ENCODE measurements around the gene EFNA2.

Gene EFNA2

DNA sequence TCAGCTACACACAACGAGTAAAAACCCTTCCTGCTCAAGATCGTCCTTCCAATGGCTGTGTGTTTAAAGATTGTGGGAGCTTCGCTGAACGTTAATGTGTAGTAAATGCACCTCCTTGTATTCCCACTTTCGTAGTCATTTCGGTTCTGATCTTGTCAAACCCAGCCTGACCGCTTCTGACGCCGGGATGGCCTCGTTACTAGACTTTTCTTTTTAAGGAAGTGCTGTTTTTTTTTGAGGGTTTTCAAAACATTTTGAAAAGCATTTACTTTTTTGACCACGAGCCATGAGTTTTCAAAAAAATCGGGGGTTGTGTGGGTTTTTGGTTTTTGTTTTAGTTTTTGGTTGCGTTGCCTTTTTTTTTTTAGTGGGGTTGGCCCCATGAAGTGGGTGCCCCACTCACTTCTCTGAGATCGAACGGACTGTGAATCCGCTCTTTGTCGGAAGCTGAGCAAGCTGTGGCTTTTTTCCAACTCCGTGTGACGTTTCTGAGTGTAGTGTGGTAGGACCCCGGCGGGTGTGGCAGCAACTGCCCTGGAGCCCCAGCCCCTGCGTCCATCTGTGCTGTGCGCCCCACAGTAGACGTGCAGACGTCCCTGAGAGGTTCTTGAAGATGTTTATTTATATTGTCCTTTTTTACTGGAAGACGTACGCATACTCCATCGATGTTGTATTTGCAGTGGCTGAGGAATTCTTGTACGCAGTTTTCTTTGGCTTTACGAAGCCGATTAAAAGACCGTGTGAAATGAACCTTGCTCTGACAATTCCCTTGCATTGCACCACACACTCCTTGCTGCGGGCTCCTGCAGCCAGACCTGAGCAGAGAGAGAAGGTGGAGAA is 13.0 kb upstream of the EFNA2 start:
- H3K4me3 ChIP-seq (ENCODE audit: low read length in 2 of 2), result no peak overlapping the region
- no peaks in the 10 kb centered on the region for H3K27me3 ChIP-seq (ENCODE audit: control insufficient read depth in 3 of 3, insufficient read depth in 3 of 3, low read depth in 1 of 3, low read length in 3 of 3)
- no peak overlapping the region for H4K8ac ChIP-seq (ENCODE audit: low read depth, low read length)
- no peak overlapping the region for H3K18ac ChIP-seq (ENCODE audit: low read length)
- H3K36me3 ChIP-seq (replicated peaks in 1 of 2; ENCODE audit: control insufficient read depth in 2 of 2, insufficient read depth in 2 of 2, low read length in 2 of 2), result peaks cover 43 to 66% of the 10 kb centered on the region in 2 donors
- peaks cover 15% of the 10 kb centered on the region for H3K79me1 ChIP-seq (ENCODE audit: low read depth, low read length)
- H3K4me2 ChIP-seq (ENCODE audit: insufficient read depth, low read length, poor library complexity, severe bottlenecking), result no peak overlapping the region
- H2AFZ ChIP-seq (ENCODE audit: low read length), result no peak overlapping the region
- H3K9ac ChIP-seq (ENCODE audit: low read depth, low read length, poor library complexity), result peak overlapping the region; percentile 2
- H3K4ac ChIP-seq (ENCODE audit: low read length), result no peak overlapping the region
- no peak for DNase-seq (ENCODE audit: low spot score)
- peaks cover 33 to 40% of the 10 kb centered on the region in 2 donors for H3K4me1 ChIP-seq (ENCODE audit: control insufficient read depth in 2 of 2, insufficient read depth in 1 of 2, low read depth in 1 of 2, low read length in 2 of 2)
- H2BK15ac ChIP-seq (ENCODE audit: low read length), result no peak overlapping the region
- H3K9me3 ChIP-seq (replicated peaks in 1 of 2; ENCODE audit: control insufficient read depth in 2 of 2, insufficient read depth in 1 of 2, low read depth in 1 of 2, low read length in 2 of 2), result no peaks in the 10 kb centered on the region
- H3K23ac ChIP-seq (ENCODE audit: low read depth, low read length, poor library complexity), result no peak overlapping the region
- H2BK5ac ChIP-seq (ENCODE audit: low read length), result no peak overlapping the region
- no peak overlapping the region for H3K14ac ChIP-seq (ENCODE audit: low read length)
- no peak overlapping the region for H3K27ac ChIP-seq (replicated peaks; ENCODE audit: low read length)
- H4K91ac ChIP-seq (ENCODE audit: low read depth, low read length, poor library complexity), result no peak overlapping the region
- no peak overlapping the region for H2BK12ac ChIP-seq (ENCODE audit: low read length)
- no CpG with 5 or more reads among the region's 33 CpGs for WGBS, 2 donors (ENCODE audit: extremely low coverage in 2 of 2, insufficient read length in 2 of 2, insufficient replicate concordance in 1 of 2)
- H2BK120ac ChIP-seq (ENCODE audit: low read depth, low read length), result no peak overlapping the region
- no peak overlapping the region for H2AK5ac ChIP-seq (ENCODE audit: low read depth, low read length)

DNA sequence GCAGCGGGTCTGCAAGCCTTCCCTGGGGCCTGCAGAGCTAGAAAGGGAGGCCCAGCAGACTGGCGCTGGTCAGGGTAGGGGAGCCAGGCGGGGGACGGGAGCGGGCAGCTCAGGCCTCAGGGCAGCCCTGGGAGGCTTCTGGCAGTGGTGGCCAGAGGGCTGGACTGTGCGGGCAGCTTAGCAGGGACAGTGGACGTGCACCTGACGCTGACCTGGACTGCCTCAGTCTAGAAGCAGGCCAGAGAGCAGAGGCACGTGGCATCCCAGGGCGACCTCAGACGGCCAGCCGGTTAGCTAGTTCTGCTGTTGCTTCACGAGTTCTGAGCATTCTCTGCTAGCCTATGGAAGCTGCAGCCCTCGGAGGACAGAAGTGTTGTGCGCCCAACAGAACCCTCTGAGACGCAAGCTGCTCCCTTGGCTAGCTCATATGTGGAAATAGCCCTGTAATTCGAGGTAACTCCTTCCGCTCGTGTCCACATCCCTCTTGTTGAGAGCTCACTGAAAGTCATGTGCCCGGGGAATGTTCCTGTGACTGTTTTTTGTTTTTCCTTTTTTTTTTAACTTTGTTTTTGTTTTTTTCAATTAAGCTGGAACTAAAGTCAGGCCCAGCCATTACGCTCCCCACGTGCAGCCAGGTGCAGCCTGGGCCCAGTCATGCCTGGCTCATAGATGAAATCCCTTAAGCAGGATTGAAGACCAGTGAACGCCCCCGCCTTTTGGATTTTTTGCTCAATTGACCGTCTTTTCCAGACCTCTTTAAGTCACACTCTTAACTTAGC is 12.2 kb upstream of the EFNA2 start:
- Histone ChIP-seq H2BK5ac (ENCODE audit: low read length) (no peak overlapping the region), H3K36me3 (replicated peaks in 1 of 2; ENCODE audit: control insufficient read depth in 2 of 2, insufficient read depth in 2 of 2, low read length in 2 of 2) (peaks cover 43 to 69% of the 10 kb centered on the region in 2 donors), H3K4ac (ENCODE audit: low read length) (no peak overlapping the region), H3K23ac (ENCODE audit: low read depth, low read length, poor library complexity) (peak overlapping the region; percentile 99), H3K27me3 (ENCODE audit: control insufficient read depth in 3 of 3, insufficient read depth in 3 of 3, low read depth in 1 of 3, low read length in 3 of 3) (no peaks in the 10 kb centered on the region), H3K9ac (ENCODE audit: low read depth, low read length, poor library complexity) (no peak overlapping the region), H4K91ac (ENCODE audit: low read depth, low read length, poor library complexity) (no peak overlapping the region), H2BK15ac (ENCODE audit: low read length) (no peak overlapping the region), H2AFZ (ENCODE audit: low read length) (no peak overlapping the region), H2BK120ac (ENCODE audit: low read depth, low read length) (no peak overlapping the region), H3K14ac (ENCODE audit: low read length) (no peak overlapping the region), H3K4me2 (ENCODE audit: insufficient read depth, low read length, poor library complexity, severe bottlenecking) (no peak overlapping the region), H3K4me1 (ENCODE audit: control insufficient read depth in 2 of 2, insufficient read depth in 1 of 2, low read depth in 1 of 2, low read length in 2 of 2) (peaks cover 26 to 32% of the 10 kb centered on the region in 2 donors), H3K18ac (ENCODE audit: low read length) (no peak overlapping the region), H2BK12ac (ENCODE audit: low read length) (no peak overlapping the region), H3K79me1 (ENCODE audit: low read depth, low read length) (peaks cover 18% of the 10 kb centered on the region), H3K9me3 (replicated peaks in 1 of 2; ENCODE audit: control insufficient read depth in 2 of 2, insufficient read depth in 1 of 2, low read depth in 1 of 2, low read length in 2 of 2) (no peaks in the 10 kb centered on the region), H3K4me3 (ENCODE audit: low read length in 2 of 2) (no peak overlapping the region), H2AK5ac (ENCODE audit: low read depth, low read length) (no peak overlapping the region), H4K8ac (ENCODE audit: low read depth, low read length) (no peak overlapping the region), H3K27ac (replicated peaks; ENCODE audit: low read length) (peak overlapping the region; percentile 100)
- DNase-seq (ENCODE audit: low spot score), result no peak
- no CpG with 5 or more reads among the region's 25 CpGs for WGBS, 2 donors (ENCODE audit: extremely low coverage in 2 of 2, insufficient read length in 2 of 2, insufficient replicate concordance in 1 of 2)

DNA sequence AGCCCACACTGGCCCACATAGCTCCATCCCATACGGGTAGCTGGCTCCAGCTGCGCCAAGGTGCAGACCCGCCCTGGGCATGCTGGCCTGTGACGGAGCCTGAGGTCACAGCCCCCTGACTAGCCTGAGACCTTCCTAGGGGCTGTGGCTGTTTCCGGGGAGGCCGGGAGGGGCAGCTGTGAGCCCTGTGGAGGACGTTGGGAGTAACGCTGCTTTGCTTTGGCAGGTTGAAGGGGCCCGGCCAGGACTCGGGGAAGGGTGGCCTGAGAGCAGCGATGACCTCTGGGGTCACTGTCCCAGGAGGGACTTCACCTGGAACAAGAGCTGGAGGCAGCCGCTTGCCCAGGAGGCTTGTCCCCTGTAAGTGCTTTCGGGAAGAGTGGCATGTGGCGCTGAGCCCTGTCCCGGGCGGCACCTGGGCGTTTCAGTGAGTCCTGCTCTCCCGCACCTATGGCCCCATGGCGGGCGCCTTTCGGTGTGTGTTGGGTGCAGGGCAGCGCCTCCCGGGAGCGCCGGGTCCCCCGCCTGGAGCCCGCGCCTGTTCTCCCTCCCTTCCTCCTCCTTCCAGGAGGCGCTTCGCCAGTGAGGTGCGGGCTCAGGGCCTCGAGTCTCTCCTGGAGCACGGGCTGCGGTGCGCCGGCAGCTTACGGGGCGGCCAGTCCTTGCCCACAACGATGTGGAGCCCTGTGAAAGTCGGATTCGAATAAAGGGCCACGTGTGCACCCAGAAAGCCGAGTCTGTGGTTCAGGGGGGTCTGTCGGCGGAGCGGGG is 11.4 kb upstream of the EFNA2 start:
- H3K27ac ChIP-seq (replicated peaks; ENCODE audit: low read length), result peak overlapping the region; percentile 100
- H3K23ac ChIP-seq (ENCODE audit: low read depth, low read length, poor library complexity), result peak overlapping the region; percentile 99
- peak overlapping the region; percentile 83 for H3K18ac ChIP-seq (ENCODE audit: low read length)
- H3K36me3 ChIP-seq (replicated peaks in 1 of 2; ENCODE audit: control insufficient read depth in 2 of 2, insufficient read depth in 2 of 2, low read length in 2 of 2), result peaks cover 48 to 77% of the 10 kb centered on the region in 2 donors
- no peak overlapping the region for H3K14ac ChIP-seq (ENCODE audit: low read length)
- peak overlapping the region; percentile 54 for H4K91ac ChIP-seq (ENCODE audit: low read depth, low read length, poor library complexity)
- peak overlapping the region; percentile 60 for H3K4me2 ChIP-seq (ENCODE audit: insufficient read depth, low read length, poor library complexity, severe bottlenecking)
- H2AFZ ChIP-seq (ENCODE audit: low read length), result no peak overlapping the region
- no peaks in the 10 kb centered on the region for H3K9me3 ChIP-seq (replicated peaks in 1 of 2; ENCODE audit: control insufficient read depth in 2 of 2, insufficient read depth in 1 of 2, low read depth in 1 of 2, low read length in 2 of 2)
- H2BK5ac ChIP-seq (ENCODE audit: low read length), result peak overlapping the region; percentile 99
- DNase-seq (ENCODE audit: low spot score), result no peak
- H4K8ac ChIP-seq (ENCODE audit: low read depth, low read length), result no peak overlapping the region
- H3K79me1 ChIP-seq (ENCODE audit: low read depth, low read length), result peaks cover 18% of the 10 kb centered on the region
- peaks cover 22 to 28% of the 10 kb centered on the region in 2 donors for H3K4me1 ChIP-seq (ENCODE audit: control insufficient read depth in 2 of 2, insufficient read depth in 1 of 2, low read depth in 1 of 2, low read length in 2 of 2)
- H2BK15ac ChIP-seq (ENCODE audit: low read length), result no peak overlapping the region
- no peak overlapping the region for H2BK120ac ChIP-seq (ENCODE audit: low read depth, low read length)
- peak overlapping the region; percentile 51 for H3K9ac ChIP-seq (ENCODE audit: low read depth, low read length, poor library complexity)
- no peak overlapping the region for H2BK12ac ChIP-seq (ENCODE audit: low read length)
- peak overlapping the region; percentile 82 for H2AK5ac ChIP-seq (ENCODE audit: low read depth, low read length)
- peak overlapping the region in 1 of 2 donors; percentile 77 for H3K4me3 ChIP-seq (ENCODE audit: low read length in 2 of 2)
- H3K4ac ChIP-seq (ENCODE audit: low read length), result no peak overlapping the region
- no CpG with 5 or more reads among the region's 46 CpGs for WGBS, 2 donors (ENCODE audit: extremely low coverage in 2 of 2, insufficient read length in 2 of 2, insufficient replicate concordance in 1 of 2)
- H3K27me3 ChIP-seq (ENCODE audit: control insufficient read depth in 3 of 3, insufficient read depth in 3 of 3, low read depth in 1 of 3, low read length in 3 of 3), result no peaks in the 10 kb centered on the region

Measured in neuronal stem cell (in vitro differentiated cells).